Common myeloid progenitor, CD34-positive (primary cell): ENCODE data around the gene FAM168A.

ENCODE experiments used
- CTCF ChIA-PET: fragments of 350-600 bp; sonication (Branson Sonifier 250); formaldehyde crosslinking; loops from one replicate; lab custom pipeline; 2021; ENCODE audit warnings: antibody characterized with exemption; lab: Charles Lee
- POLR2A ChIA-PET: fragments of 350-600 bp; sonication (Branson Sonifier 250); formaldehyde crosslinking; loops from one replicate; lab custom pipeline; 2021; ENCODE audit warnings: antibody characterized with exemption; lab: Charles Lee
- DNase-seq, 3 donors: peaks; one replicate each; pipeline versions ENCODE4 v3.0.0 to v3.0.0-alpha.2; 2013
- H3K27ac ChIP-seq, 2 experiments: 1 replicate in 1 of 2; 2 replicates in 1 of 2; pipeline ENCODE4 v1.7.0; 2013; ENCODE audit warnings: inconsistent platforms in 2 of 2, low read length in 2 of 2, mild to moderate bottlenecking in 2 of 2, low read depth in 1 of 2, moderate library complexity in 1 of 2; ENCODE audit not compliant: severe bottlenecking in 2 of 2, insufficient read depth in 1 of 2, poor library complexity in 1 of 2
- H3K27me3 ChIP-seq, 5 experiments: replicated peaks in 2 of 5; 1 replicate in 3 of 5; 2 replicates in 2 of 5; pipeline versions ENCODE4 v1.6.1 to v1.7.0; 2013; ENCODE audit warnings: low read length in 4 of 5, mild to moderate bottlenecking in 2 of 5, moderate library complexity in 2 of 5, inconsistent platforms in 1 of 5; ENCODE audit not compliant: insufficient read depth in 5 of 5, control insufficient read depth in 4 of 5
- H3K36me3 ChIP-seq, 4 experiments: 1 replicate in 2 of 4; 2 replicates in 2 of 4; pipeline versions ENCODE4 v1.6.1 to v1.7.0; 2013; ENCODE audit warnings: low read length in 3 of 4, control low read depth in 1 of 4, mild to moderate bottlenecking in 1 of 4; ENCODE audit not compliant: control insufficient read depth in 4 of 4, insufficient read depth in 4 of 4
- H3K4me1 ChIP-seq, 4 experiments: 1 replicate in 3 of 4; 2 replicates in 1 of 4; pipeline versions ENCODE4 v1.6.1 to v1.7.1; 2013; ENCODE audit warnings: low read length in 3 of 4, mild to moderate bottlenecking in 3 of 4, control low read depth in 1 of 4, inconsistent platforms in 1 of 4, moderate library complexity in 1 of 4; ENCODE audit not compliant: control insufficient read depth in 4 of 4, insufficient read depth in 4 of 4; ENCODE audit errors: control extremely low read depth in 1 of 4
- H3K4me3 ChIP-seq, 7 experiments: 1 replicate in 4 of 7; 2 replicates in 3 of 7; pipeline versions ENCODE4 v1.5.1 to v1.7.0; 2013; ENCODE audit warnings: mild to moderate bottlenecking in 7 of 7, low read length in 6 of 7, moderate library complexity in 6 of 7, inconsistent platforms in 2 of 7, low read depth in 2 of 7, control low read depth in 1 of 7; ENCODE audit not compliant: insufficient read depth in 4 of 7, control insufficient read depth in 1 of 7; ENCODE audit errors: extremely low read depth in 1 of 7
- H3K9me3 ChIP-seq, 5 experiments: 1 replicate in 4 of 5; 2 replicates in 1 of 5; pipeline versions ENCODE4 v1.6.1 to v1.7.1; 2013; ENCODE audit warnings: low read length in 4 of 5, mild to moderate bottlenecking in 2 of 5, inconsistent platforms in 1 of 5, low read depth in 1 of 5, moderate library complexity in 1 of 5; ENCODE audit not compliant: control insufficient read depth in 4 of 5, insufficient read depth in 2 of 5; ENCODE audit errors: control extremely low read depth in 1 of 5
- WGBS: methylation state at CpG from one replicate; pipeline ENCODE4 v1.1.5; 2013; ENCODE audit not compliant: insufficient coverage; 5-methylcytosine and 5-hydroxymethylcytosine counted together

Gene FAM168A

GRCh38 chr11:73420136-73420535, 177.8 kb downstream of the FAM168A start:
- Histone ChIP-seq H3K27me3 (no peaks in the 10 kb centered on the region), H3K4me1 (peaks cover 0 to 15% (median 7%) of the 10 kb centered on the region in 4 experiments), H3K36me3 (peaks cover 2 to 21% (median 11%) of the 10 kb centered on the region in 4 experiments), H3K9me3 (no peaks in the 10 kb centered on the region), H3K27ac (no peak overlapping the region), H3K4me3 (no peak overlapping the region)
- ChIA-PET CTCF (interaction anchor here (0.7 kb wide), 1 partner anchor 27 kb away, joined by 3 read pairs; no protein-coding TSS in a partner anchor), POLR2A (no interaction called here)
- DNase-seq = no peak

DNA sequence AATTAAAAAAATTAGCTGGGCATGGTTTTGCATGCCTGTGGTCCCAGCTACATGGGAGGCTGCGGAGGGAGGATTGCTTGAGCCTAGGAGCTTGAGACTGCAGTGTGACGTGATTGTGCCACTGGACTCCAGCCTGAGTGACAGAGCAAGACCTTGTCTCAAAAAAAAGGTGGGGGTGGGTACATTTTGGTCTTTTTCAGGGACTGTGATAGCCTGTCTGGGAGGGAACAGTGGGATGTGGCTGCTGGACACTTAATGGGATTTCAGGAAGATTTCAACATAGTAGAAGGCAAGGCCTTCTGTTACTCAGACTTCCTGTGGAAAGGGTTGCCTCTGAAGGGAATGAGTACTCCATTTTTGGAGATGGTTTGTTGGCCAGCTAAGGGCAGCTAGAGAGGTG, 181.1 kb downstream of the FAM168A start:
- peaks cover 2 to 22% (median 15%) of the 10 kb centered on the region in 4 experiments for H3K36me3 ChIP-seq
- 100% methylated on average over 2 of the region's 2 CpGs for WGBS
- DNase-seq = no peak
- ChIA-PET CTCF (interaction anchor here (0.6 to 2.7 kb wide), 6 partner anchors 10 to 396 kb away, joined by 3 to 15 read pairs (median 4); no protein-coding TSS in a partner anchor), POLR2A (no interaction called here)
- H3K4me3 ChIP-seq = no peak overlapping the region
- H3K4me1 ChIP-seq = peaks cover 6 to 19% (median 13%) of the 10 kb centered on the region in 4 experiments
- no peaks in the 10 kb centered on the region for H3K9me3 ChIP-seq
- no peak overlapping the region for H3K27ac ChIP-seq
- H3K27me3 ChIP-seq = no peaks in the 10 kb centered on the region

GRCh38 chr11:73415854-73416615, 181.9 kb downstream of the FAM168A start:
- Histone ChIP-seq H3K27ac (no peak overlapping the region), H3K9me3 (no peaks in the 10 kb centered on the region), H3K27me3 (no peaks in the 10 kb centered on the region), H3K4me3 (no peak overlapping the region), H3K36me3 (peaks cover 2 to 22% (median 15%) of the 10 kb centered on the region in 4 experiments), H3K4me1 (peaks cover 6 to 17% (median 10%) of the 10 kb centered on the region in 4 experiments)
- DNase-seq = no peak
- 100% methylated on average over 1 of the region's 4 CpGs for WGBS
- ChIA-PET CTCF (interaction anchor here (0.9 to 4.5 kb wide), 6 partner anchors 8 to 245 kb away, joined by 3 to 25 read pairs (median 11); no protein-coding TSS in a partner anchor), POLR2A (no interaction called here)

- ChIA-PET CTCF (interaction anchor here (0.9 to 4.5 kb wide), 11 partner anchors 9 to 458 kb away, joined by 3 to 25 read pairs (median 3); no protein-coding TSS in a partner anchor), POLR2A (interaction anchor here (0.9 to 1.0 kb wide), 2 partner anchors 41 to 122 kb away, joined by 3 to 4 read pairs; no protein-coding TSS in a partner anchor)
- Histone ChIP-seq H3K27me3 (no peaks in the 10 kb centered on the region), H3K9me3 (no peaks in the 10 kb centered on the region), H3K36me3 (peaks cover 2 to 27% (median 14%) of the 10 kb centered on the region in 4 experiments), H3K4me3 (no peak overlapping the region), H3K4me1 (peaks cover 6 to 17% (median 8%) of the 10 kb centered on the region in 4 experiments), H3K27ac (no peak overlapping the region)
- WGBS = 43% methylated on average over 1 of the region's 1 CpG
- peak in 2 of 3 donors; percentile 38 to 46 for DNase-seq
These were observed 182.8 kb downstream of the FAM168A start for GRCh38 chr11:73414977-73415651.

- CTCF ChIA-PET = interaction anchor here (2.8 to 4.5 kb wide), 2 partner anchors 10 to 11 kb away, joined by 13 to 25 read pairs; no protein-coding TSS in a partner anchor
- WGBS = no CpG with 5 or more reads among the region's 2 CpGs
- Histone ChIP-seq H3K9me3 (no peaks in the 10 kb centered on the region), H3K27me3 (no peaks in the 10 kb centered on the region), H3K4me1 (peaks cover 6 to 17% (median 8%) of the 10 kb centered on the region in 4 experiments), H3K4me3 (no peak overlapping the region), H3K27ac (no peak overlapping the region), H3K36me3 (peaks cover 2 to 41% (median 13%) of the 10 kb centered on the region in 4 experiments)
- no peak for DNase-seq
- POLR2A ChIA-PET = no interaction called here
These were observed 184.7 kb downstream of the FAM168A start for GRCh38 chr11:73413256-73413655.

DNA sequence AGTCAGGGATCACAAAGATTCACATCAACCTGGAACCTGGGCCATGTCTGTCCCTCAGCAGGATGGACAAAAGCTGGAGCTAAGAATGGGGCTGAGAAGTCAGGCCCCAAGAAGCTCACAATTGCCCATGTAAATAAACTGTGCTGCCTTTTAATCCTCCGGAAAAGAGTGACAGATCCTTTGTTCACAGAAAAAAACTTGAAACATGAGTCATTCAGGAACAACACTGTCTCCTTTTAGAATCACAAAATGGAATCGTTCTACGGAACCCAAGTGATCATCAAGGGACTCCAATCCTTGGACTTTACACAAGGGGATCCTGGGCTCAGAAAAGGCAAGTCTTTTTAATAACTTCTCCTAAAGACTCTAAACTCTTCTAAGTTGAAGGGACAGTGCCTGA, 185.6 kb downstream of the FAM168A start:
- Histone ChIP-seq H3K4me1 (peaks cover 6 to 17% (median 8%) of the 10 kb centered on the region in 4 experiments), H3K4me3 (no peak overlapping the region), H3K36me3 (peaks cover 5 to 43% (median 12%) of the 10 kb centered on the region in 4 experiments), H3K9me3 (no peaks in the 10 kb centered on the region), H3K27ac (no peak overlapping the region), H3K27me3 (no peaks in the 10 kb centered on the region)
- ChIA-PET POLR2A (no interaction called here), CTCF (interaction anchor here (1.1 to 4.5 kb wide), 2 partner anchors 10 to 11 kb away, joined by 3 to 25 read pairs; no protein-coding TSS in a partner anchor)
- WGBS = 92% methylated on average over 3 of the region's 3 CpGs
- no peak for DNase-seq
